HepG2 (cell line): ENCODE results near the gene E2F1. TPM values are rescaled to one million over a fixed set of nuclear protein-coding genes. Genes with fewer than 3 reads are reported as not detected.

Experiments used
- CCAR2 ChIP-seq: fragments of 200-400 bp; formaldehyde crosslinking; optimal IDR thresholded peaks from 2 replicates; pipeline ENCODE3; 2018; ENCODE audit warnings: low read depth, mild to moderate bottlenecking, low read length, moderate library complexity
- ETV6 ChIP-seq: sonication (generic); formaldehyde crosslinking; conservative IDR thresholded peaks from 2 replicates; pipeline ENCODE4 v1.4.0; 2020; ENCODE audit warnings: missing genetic modification reagents
- IKZF4 ChIP-seq: sonication (generic); formaldehyde crosslinking; IDR thresholded peaks from 2 replicates; pipeline ENCODE4 v1.5.1; 2020; ENCODE audit warnings: borderline replicate concordance, mild to moderate bottlenecking, low read depth, missing genetic modification reagents; ENCODE audit errors: not compliant biosample characterization
- ISL2 ChIP-seq: sonication (generic); formaldehyde crosslinking; IDR thresholded peaks from 2 replicates; pipeline ENCODE4 v1.5.0; 2020; ENCODE audit warnings: missing genetic modification reagents
- KMT2A ChIP-seq: sonication (generic); formaldehyde crosslinking; IDR thresholded peaks from 2 replicates; pipeline ENCODE4 v1.4.0; 2020; ENCODE audit warnings: missing genetic modification reagents
- PRPF4 ChIP-seq: fragments of 200-400 bp; formaldehyde crosslinking; IDR thresholded peaks from 2 replicates; pipeline ENCODE4 v1.6.1; 2016; ENCODE audit warnings: low read length, low read depth; ENCODE audit not compliant: poor library complexity, severe bottlenecking
- SIN3B ChIP-seq: fragments of 150-350 bp; IDR thresholded peaks from 2 replicates; pipeline ENCODE4 v1.6.1; 2014; ENCODE audit warnings: low read length
- SPEN ChIP-seq: sonication (generic); formaldehyde crosslinking; IDR thresholded peaks from 2 replicates; pipeline ENCODE4 v1.5.1; 2020; ENCODE audit warnings: low read depth, mild to moderate bottlenecking, missing genetic modification reagents
- WIZ ChIP-seq: sonication (generic); formaldehyde crosslinking; IDR thresholded peaks from 2 replicates; pipeline ENCODE4 v1.5.1; 2020; ENCODE audit warnings: mild to moderate bottlenecking, missing genetic modification reagents
- ZNF547 ChIP-seq: sonication (generic); formaldehyde crosslinking; IDR thresholded peaks from 2 replicates; pipeline ENCODE4 v1.5.1; 2020; ENCODE audit warnings: mild to moderate bottlenecking, missing genetic modification reagents
- ZNF792 ChIP-seq: IDR thresholded peaks from 2 replicates; pipeline ENCODE4 v1.6.1; 2016
- ZSCAN21 ChIP-seq: sonication (generic); formaldehyde crosslinking; IDR thresholded peaks from 2 replicates; pipeline ENCODE4 v1.8.0; 2022; ENCODE audit warnings: mild to moderate bottlenecking, missing genetic modification reagents, moderate library complexity, borderline replicate concordance
- polyA plus RNA-seq, 8 experiments: library from polyadenylated mRNA; depleted of rRNA in 3 of 8; stranded (reverse) in 7 of 8; unstranded in 1 of 8; fragments of >200 nt; fragmentation: Illumina TruSeq in 4 of 8; extraction: Trizol in 4 of 8; gene quantifications; 2 replicates each; pipeline versions ENCODE4 v1.2.1 to v1.2.3, GENCODE V29; 2011 to 2016; ENCODE audit warnings: low read depth in 4 of 8, missing spikeins in 1 of 8, mixed read lengths in 1 of 8; ENCODE audit not compliant: insufficient read depth in 1 of 8
- total RNA-seq, 5 experiments: library from RNA; depleted of rRNA; stranded (reverse); fragments of >200 nt; fragmentation: Illumina TruSeq; extraction: Trizol; gene quantifications; 2 replicates each; pipeline ENCODE4 v1.2.3, GENCODE V29; 2016; ENCODE audit warnings: low read depth in 1 of 5
- TF ChIP-seq, protein P1 (sequence below): sonication (generic); formaldehyde crosslinking; IDR thresholded peaks from 2 replicates; pipeline ENCODE4 v1.4.0; 2020; ENCODE audit warnings: mild to moderate bottlenecking, missing genetic modification reagents
- TF ChIP-seq, protein P2 (sequence below): IDR thresholded peaks from 2 replicates; pipeline ENCODE4 v1.6.1; 2016; ENCODE audit warnings: missing compliant biosample characterization, missing genetic modification reagents, borderline replicate concordance
- TF ChIP-seq, protein P3 (sequence below): sonication (generic); formaldehyde crosslinking; IDR thresholded peaks from 2 replicates; pipeline ENCODE4 v1.9.0; 2021; ENCODE audit warnings: mild to moderate bottlenecking, missing genetic modification reagents
- TF ChIP-seq, protein P4 (sequence below): sonication (generic); formaldehyde crosslinking; IDR thresholded peaks from 2 replicates; pipeline ENCODE4 v1.4.0; 2020; ENCODE audit warnings: mild to moderate bottlenecking, missing genetic modification reagents, borderline replicate concordance

The E2F1 gene
- total and polyA plus RNA-seq, 2 of the 13 experiments (the other 11 are each of a cell fraction or from before 2014, with no cell fraction given), result 25.5 to 39.4 TPM

DNA sequence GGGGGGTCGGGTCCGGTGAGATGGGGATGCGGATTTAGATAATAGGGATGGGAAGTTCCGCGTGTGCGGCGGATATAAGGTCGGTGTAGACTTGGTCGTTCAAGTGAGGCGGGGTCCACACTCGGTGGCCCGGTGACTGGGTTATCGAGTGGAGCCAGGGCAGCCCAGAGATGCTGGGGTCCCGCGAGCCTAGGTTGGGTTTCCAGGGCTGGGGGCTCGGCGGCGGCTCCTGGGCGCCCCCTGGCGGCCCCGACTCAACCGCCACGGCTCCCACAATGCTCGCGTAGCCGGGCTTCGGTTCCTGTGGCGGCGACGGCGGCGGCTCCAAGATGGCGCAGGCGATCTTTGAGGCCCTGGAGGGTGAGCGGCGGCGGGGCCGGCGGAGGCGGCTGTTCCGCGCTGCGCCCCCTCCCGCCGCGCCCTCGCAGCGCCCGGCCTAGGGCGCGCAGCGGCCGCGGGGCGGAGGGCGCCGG, 45.5 kb upstream of the E2F1 start, which contains the start of gene ZNF341 (continued):
- TF ChIP-seq, protein P1, sequence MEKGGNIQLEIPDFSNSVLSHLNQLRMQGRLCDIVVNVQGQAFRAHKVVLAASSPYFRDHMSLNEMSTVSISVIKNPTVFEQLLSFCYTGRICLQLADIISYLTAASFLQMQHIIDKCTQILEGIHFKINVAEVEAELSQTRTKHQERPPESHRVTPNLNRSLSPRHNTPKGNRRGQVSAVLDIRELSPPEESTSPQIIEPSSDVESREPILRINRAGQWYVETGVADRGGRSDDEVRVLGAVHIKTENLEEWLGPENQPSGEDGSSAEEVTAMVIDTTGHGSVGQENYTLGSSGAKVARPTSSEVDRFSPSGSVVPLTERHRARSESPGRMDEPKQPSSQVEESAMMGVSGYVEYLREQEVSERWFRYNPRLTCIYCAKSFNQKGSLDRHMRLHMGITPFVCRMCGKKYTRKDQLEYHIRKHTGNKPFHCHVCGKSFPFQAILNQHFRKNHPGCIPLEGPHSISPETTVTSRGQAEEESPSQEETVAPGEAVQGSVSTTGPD (CRISPR knock-in tag), result no peak
- TF ChIP-seq ZNF792 (CRISPR knock-in tag) (peak; percentile 61), ETV6 (no peak), IKZF4 (CRISPR knock-in tag) (no peak), SPEN (CRISPR knock-in tag) (no peak), KMT2A (CRISPR knock-in tag) (peak; percentile 58; the same call in 1 of the 2 replicates), PRPF4 (peak; percentile 65), WIZ (CRISPR knock-in tag) (peak; percentile 26; the same call in 1 of the 2 replicates), ISL2 (CRISPR knock-in tag) (peak; percentile 71; the same call in 1 of the 2 replicates), SIN3B (no peak), CCAR2 (no peak), ZSCAN21 (CRISPR knock-in tag) (no peak), ZNF547 (no peak; the same call in 1 of the 2 replicates)
- TF ChIP-seq, protein P2, sequence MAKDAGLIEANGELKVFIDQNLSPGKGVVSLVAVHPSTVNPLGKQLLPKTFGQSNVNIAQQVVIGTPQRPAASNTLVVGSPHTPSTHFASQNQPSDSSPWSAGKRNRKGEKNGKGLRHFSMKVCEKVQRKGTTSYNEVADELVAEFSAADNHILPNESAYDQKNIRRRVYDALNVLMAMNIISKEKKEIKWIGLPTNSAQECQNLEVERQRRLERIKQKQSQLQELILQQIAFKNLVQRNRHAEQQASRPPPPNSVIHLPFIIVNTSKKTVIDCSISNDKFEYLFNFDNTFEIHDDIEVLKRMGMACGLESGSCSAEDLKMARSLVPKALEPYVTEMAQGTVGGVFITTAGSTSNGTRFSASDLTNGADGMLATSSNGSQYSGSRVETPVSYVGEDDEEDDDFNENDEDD (CRISPR knock-in tag), result no peak
- TF ChIP-seq, protein P3, sequence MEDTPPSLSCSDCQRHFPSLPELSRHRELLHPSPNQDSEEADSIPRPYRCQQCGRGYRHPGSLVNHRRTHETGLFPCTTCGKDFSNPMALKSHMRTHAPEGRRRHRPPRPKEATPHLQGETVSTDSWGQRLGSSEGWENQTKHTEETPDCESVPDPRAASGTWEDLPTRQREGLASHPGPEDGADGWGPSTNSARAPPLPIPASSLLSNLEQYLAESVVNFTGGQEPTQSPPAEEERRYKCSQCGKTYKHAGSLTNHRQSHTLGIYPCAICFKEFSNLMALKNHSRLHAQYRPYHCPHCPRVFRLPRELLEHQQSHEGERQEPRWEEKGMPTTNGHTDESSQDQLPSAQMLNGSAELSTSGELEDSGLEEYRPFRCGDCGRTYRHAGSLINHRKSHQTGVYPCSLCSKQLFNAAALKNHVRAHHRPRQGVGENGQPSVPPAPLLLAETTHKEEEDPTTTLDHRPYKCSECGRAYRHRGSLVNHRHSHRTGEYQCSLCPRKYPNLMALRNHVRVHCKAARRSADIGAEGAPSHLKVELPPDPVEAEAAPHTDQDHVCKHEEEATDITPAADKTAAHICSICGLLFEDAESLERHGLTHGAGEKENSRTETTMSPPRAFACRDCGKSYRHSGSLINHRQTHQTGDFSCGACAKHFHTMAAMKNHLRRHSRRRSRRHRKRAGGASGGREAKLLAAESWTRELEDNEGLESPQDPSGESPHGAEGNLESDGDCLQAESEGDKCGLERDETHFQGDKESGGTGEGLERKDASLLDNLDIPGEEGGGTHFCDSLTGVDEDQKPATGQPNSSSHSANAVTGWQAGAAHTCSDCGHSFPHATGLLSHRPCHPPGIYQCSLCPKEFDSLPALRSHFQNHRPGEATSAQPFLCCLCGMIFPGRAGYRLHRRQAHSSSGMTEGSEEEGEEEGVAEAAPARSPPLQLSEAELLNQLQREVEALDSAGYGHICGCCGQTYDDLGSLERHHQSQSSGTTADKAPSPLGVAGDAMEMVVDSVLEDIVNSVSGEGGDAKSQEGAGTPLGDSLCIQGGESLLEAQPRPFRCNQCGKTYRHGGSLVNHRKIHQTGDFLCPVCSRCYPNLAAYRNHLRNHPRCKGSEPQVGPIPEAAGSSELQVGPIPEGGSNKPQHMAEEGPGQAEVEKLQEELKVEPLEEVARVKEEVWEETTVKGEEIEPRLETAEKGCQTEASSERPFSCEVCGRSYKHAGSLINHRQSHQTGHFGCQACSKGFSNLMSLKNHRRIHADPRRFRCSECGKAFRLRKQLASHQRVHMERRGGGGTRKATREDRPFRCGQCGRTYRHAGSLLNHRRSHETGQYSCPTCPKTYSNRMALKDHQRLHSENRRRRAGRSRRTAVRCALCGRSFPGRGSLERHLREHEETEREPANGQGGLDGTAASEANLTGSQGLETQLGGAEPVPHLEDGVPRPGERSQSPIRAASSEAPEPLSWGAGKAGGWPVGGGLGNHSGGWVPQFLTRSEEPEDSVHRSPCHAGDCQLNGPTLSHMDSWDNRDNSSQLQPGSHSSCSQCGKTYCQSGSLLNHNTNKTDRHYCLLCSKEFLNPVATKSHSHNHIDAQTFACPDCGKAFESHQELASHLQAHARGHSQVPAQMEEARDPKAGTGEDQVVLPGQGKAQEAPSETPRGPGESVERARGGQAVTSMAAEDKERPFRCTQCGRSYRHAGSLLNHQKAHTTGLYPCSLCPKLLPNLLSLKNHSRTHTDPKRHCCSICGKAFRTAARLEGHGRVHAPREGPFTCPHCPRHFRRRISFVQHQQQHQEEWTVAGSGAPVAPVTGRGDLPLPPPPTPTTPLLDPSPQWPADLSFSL (CRISPR knock-in tag), result peak; percentile 39; the same call in 1 of the 2 replicates
- TF ChIP-seq, protein P4, sequence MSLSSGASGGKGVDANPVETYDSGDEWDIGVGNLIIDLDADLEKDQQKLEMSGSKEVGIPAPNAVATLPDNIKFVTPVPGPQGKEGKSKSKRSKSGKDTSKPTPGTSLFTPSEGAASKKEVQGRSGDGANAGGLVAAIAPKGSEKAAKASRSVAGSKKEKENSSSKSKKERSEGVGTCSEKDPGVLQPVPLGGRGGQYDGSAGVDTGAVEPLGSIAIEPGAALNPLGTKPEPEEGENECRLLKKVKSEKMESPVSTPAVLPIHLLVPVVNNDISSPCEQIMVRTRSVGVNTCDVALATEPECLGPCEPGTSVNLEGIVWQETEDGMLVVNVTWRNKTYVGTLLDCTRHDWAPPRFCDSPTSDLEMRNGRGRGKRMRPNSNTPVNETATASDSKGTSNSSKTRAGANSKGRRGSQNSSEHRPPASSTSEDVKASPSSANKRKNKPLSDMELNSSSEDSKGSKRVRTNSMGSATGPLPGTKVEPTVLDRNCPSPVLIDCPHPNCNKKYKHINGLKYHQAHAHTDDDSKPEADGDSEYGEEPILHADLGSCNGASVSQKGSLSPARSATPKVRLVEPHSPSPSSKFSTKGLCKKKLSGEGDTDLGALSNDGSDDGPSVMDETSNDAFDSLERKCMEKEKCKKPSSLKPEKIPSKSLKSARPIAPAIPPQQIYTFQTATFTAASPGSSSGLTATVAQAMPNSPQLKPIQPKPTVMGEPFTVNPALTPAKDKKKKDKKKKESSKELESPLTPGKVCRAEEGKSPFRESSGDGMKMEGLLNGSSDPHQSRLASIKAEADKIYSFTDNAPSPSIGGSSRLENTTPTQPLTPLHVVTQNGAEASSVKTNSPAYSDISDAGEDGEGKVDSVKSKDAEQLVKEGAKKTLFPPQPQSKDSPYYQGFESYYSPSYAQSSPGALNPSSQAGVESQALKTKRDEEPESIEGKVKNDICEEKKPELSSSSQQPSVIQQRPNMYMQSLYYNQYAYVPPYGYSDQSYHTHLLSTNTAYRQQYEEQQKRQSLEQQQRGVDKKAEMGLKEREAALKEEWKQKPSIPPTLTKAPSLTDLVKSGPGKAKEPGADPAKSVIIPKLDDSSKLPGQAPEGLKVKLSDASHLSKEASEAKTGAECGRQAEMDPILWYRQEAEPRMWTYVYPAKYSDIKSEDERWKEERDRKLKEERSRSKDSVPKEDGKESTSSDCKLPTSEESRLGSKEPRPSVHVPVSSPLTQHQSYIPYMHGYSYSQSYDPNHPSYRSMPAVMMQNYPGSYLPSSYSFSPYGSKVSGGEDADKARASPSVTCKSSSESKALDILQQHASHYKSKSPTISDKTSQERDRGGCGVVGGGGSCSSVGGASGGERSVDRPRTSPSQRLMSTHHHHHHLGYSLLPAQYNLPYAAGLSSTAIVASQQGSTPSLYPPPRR (CRISPR knock-in tag), result peak; percentile 68; the same call in 1 of the 2 replicates
